Mesendoderm (in vitro differentiated cells): ENCODE results near the gene AP2A2.
A peak's percentile ranks its signal among the peaks of the same experiment; 100 is the strongest.

Source experiments
- DNase-seq: peaks from one replicate; pipeline ENCODE4 v3.0.0; 2013
- H2AK5ac ChIP-seq: 2 replicates; pipeline ENCODE4 v1.6.1; 2013; ENCODE audit warnings: low read length, inconsistent platforms
- H2BK120ac ChIP-seq: 2 replicates; pipeline ENCODE4 v1.6.1; 2013; ENCODE audit warnings: low read depth, mild to moderate bottlenecking, low read length, moderate library complexity, mixed read lengths
- H2BK15ac ChIP-seq: replicated peaks from 2 replicates; pipeline ENCODE4 v1.6.1; 2013; ENCODE audit warnings: low read depth, mild to moderate bottlenecking, moderate library complexity
- H2BK5ac ChIP-seq: 2 replicates; pipeline ENCODE4 v1.6.1; 2013; ENCODE audit warnings: low read length, inconsistent platforms
- H3K18ac ChIP-seq: 2 replicates; pipeline ENCODE4 v1.6.1; 2013; ENCODE audit warnings: mild to moderate bottlenecking, low read length, mixed read lengths
- H3K23ac ChIP-seq: one replicate; pipeline ENCODE4 v1.6.1; 2013; ENCODE audit warnings: low read length
- H3K27ac ChIP-seq: 2 replicates; pipeline ENCODE4 v1.5.1; 2013; ENCODE audit warnings: low read depth, mild to moderate bottlenecking, inconsistent platforms, low read length, moderate library complexity
- H3K27me3 ChIP-seq: 2 replicates; pipeline ENCODE4 v1.6.1; 2013; ENCODE audit warnings: low read length, control low read depth, mild to moderate bottlenecking, inconsistent platforms; ENCODE audit not compliant: insufficient read depth, poor library complexity
- H3K36me3 ChIP-seq: 2 replicates; pipeline ENCODE4 v1.6.1; 2013; ENCODE audit warnings: low read length, inconsistent platforms; ENCODE audit not compliant: control insufficient read depth, insufficient read depth
- H3K4ac ChIP-seq: one replicate; pipeline ENCODE4 v1.6.1; 2013; ENCODE audit warnings: low read depth, mild to moderate bottlenecking, low read length, moderate library complexity
- H3K4me1 ChIP-seq: 2 replicates; pipeline ENCODE4 v1.6.1; 2013; ENCODE audit warnings: low read depth, low read length, inconsistent platforms; ENCODE audit not compliant: control insufficient read depth
- H3K4me2 ChIP-seq: 2 replicates; pipeline ENCODE4 v1.6.1; 2013; ENCODE audit warnings: low read length
- H3K4me3 ChIP-seq: 2 replicates; pipeline ENCODE4 v1.5.1; 2013; ENCODE audit warnings: mild to moderate bottlenecking, low read length
- H3K56ac ChIP-seq: one replicate; pipeline ENCODE4 v1.6.1; 2013; ENCODE audit warnings: low read length
- H3K79me1 ChIP-seq: 2 replicates; pipeline ENCODE4 v1.6.1; 2013; ENCODE audit warnings: low read length, inconsistent platforms
- H3K79me2 ChIP-seq: 2 replicates; pipeline ENCODE4 v1.6.1; 2013; ENCODE audit warnings: mild to moderate bottlenecking, low read length; ENCODE audit not compliant: control insufficient read depth, insufficient read depth
- H3K9ac ChIP-seq: 2 replicates; pipeline ENCODE4 v1.6.1; 2013; ENCODE audit warnings: low read length, inconsistent platforms
- H4K5ac ChIP-seq: one replicate; pipeline ENCODE4 v1.6.1; 2013; ENCODE audit warnings: low read length
- H4K8ac ChIP-seq: one replicate; pipeline ENCODE4 v1.6.1; 2013; ENCODE audit warnings: low read depth, mild to moderate bottlenecking, control low read depth, low read length, moderate library complexity
- WGBS: extraction: QIAGEN DNeasy Blood & Tissue Kit; methylation state at CpG from one replicate; pipeline ENCODE4 v1.1.7; 2013; ENCODE audit warnings: low lambda C conversion rate, missing lambda C conversion rate; ENCODE audit not compliant: insufficient coverage; ENCODE audit errors: extremely low coverage; 5-methylcytosine and 5-hydroxymethylcytosine counted together

AP2A2 gene

GRCh38 chr11:1054143-1055108, 128.8 kb downstream of the AP2A2 start:
- Histone ChIP-seq H3K79me2 (no peaks in the 10 kb centered on the region), H3K23ac (no peak overlapping the region), H3K4me2 (no peak overlapping the region), H3K36me3 (no peaks in the 10 kb centered on the region), H4K8ac (no peak overlapping the region), H3K27ac (no peak overlapping the region), H3K79me1 (no peaks in the 10 kb centered on the region), H3K4me1 (no peaks in the 10 kb centered on the region), H3K4me3 (no peak overlapping the region), H2BK5ac (no peak overlapping the region), H4K5ac (no peak overlapping the region), H3K27me3 (no peaks in the 10 kb centered on the region), H3K9ac (no peak overlapping the region), H2BK120ac (no peak overlapping the region), H2BK15ac (no peak overlapping the region), H3K18ac (no peak overlapping the region), H3K4ac (no peak overlapping the region), H3K56ac (no peak overlapping the region), H2AK5ac (no peak overlapping the region)
- WGBS: no CpG with 5 or more reads among the region's 25 CpGs
- DNase-seq: no peak

GRCh38 chr11:1055109-1055703, 129.5 kb downstream of the AP2A2 start:
- Histone ChIP-seq H2BK15ac (no peak overlapping the region), H2BK5ac (no peak overlapping the region)

GRCh38 chr11:1055990-1056771, 130.5 kb downstream of the AP2A2 start:
- no CpG with 5 or more reads among the region's 46 CpGs for WGBS

More at GRCh38 chr11:1055109-1055703, 129.5 kb downstream of the AP2A2 start:
- H3K27me3 ChIP-seq: no peaks in the 10 kb centered on the region
- no CpG with 5 or more reads among the region's 17 CpGs for WGBS
- no peak overlapping the region for H4K8ac ChIP-seq
- no peak overlapping the region for H4K5ac ChIP-seq
- H3K36me3 ChIP-seq: no peaks in the 10 kb centered on the region
- no peak overlapping the region for H2AK5ac ChIP-seq
- H3K56ac ChIP-seq: no peak overlapping the region
- no peaks in the 10 kb centered on the region for H3K79me2 ChIP-seq
- DNase-seq: no peak
- H3K4ac ChIP-seq: no peak overlapping the region
- H3K4me3 ChIP-seq: no peak overlapping the region
- H2BK120ac ChIP-seq: no peak overlapping the region
- H3K4me1 ChIP-seq: no peaks in the 10 kb centered on the region
- no peaks in the 10 kb centered on the region for H3K79me1 ChIP-seq
- no peak overlapping the region for H3K18ac ChIP-seq
- no peak overlapping the region for H3K23ac ChIP-seq
- no peak overlapping the region for H3K4me2 ChIP-seq
- no peak overlapping the region for H3K27ac ChIP-seq
- no peak overlapping the region for H3K9ac ChIP-seq

GRCh38 chr11:1057806-1058205, 132.1 kb downstream of the AP2A2 start:
- Histone ChIP-seq H4K5ac (no peak overlapping the region), H3K18ac (no peak overlapping the region), H3K36me3 (no peaks in the 10 kb centered on the region), H3K79me2 (no peaks in the 10 kb centered on the region), H2BK120ac (no peak overlapping the region), H3K23ac (no peak overlapping the region), H3K4me2 (no peak overlapping the region), H3K27ac (no peak overlapping the region), H2BK15ac (no peak overlapping the region), H4K8ac (no peak overlapping the region), H3K79me1 (no peaks in the 10 kb centered on the region), H3K4me1 (no peaks in the 10 kb centered on the region), H3K4ac (no peak overlapping the region), H2AK5ac (no peak overlapping the region), H2BK5ac (no peak overlapping the region), H3K56ac (no peak overlapping the region), H3K9ac (no peak overlapping the region), H3K4me3 (no peak overlapping the region), H3K27me3 (no peaks in the 10 kb centered on the region)
- WGBS: no CpG with 5 or more reads among the region's 16 CpGs
- no peak for DNase-seq

More at GRCh38 chr11:1055990-1056771, 130.5 kb downstream of the AP2A2 start:
- no peak overlapping the region for H3K56ac ChIP-seq
- H3K36me3 ChIP-seq: no peaks in the 10 kb centered on the region
- H4K8ac ChIP-seq: no peak overlapping the region
- no peak overlapping the region for H3K18ac ChIP-seq
- H3K4me3 ChIP-seq: no peak overlapping the region
- no peak overlapping the region for H2BK5ac ChIP-seq
- H3K4ac ChIP-seq: no peak overlapping the region
- H3K79me2 ChIP-seq: no peaks in the 10 kb centered on the region
- DNase-seq: no peak
- no peaks in the 10 kb centered on the region for H3K4me1 ChIP-seq
- no peak overlapping the region for H4K5ac ChIP-seq
- H3K27me3 ChIP-seq: no peaks in the 10 kb centered on the region
- H3K23ac ChIP-seq: no peak overlapping the region
- H3K4me2 ChIP-seq: no peak overlapping the region
- H3K9ac ChIP-seq: no peak overlapping the region
- no peaks in the 10 kb centered on the region for H3K79me1 ChIP-seq
- H2AK5ac ChIP-seq: no peak overlapping the region
- no peak overlapping the region for H2BK120ac ChIP-seq
- no peak overlapping the region for H2BK15ac ChIP-seq
- H3K27ac ChIP-seq: no peak overlapping the region

GRCh38 chr11:1059759-1060158, 134.1 kb downstream of the AP2A2 start:
- Histone ChIP-seq H2BK120ac (no peak overlapping the region), H3K23ac (no peak overlapping the region), H2AK5ac (no peak overlapping the region), H4K5ac (no peak overlapping the region), H3K4me3 (no peak overlapping the region), H3K79me2 (no peaks in the 10 kb centered on the region), H4K8ac (no peak overlapping the region), H3K27me3 (no peaks in the 10 kb centered on the region), H3K4me1 (no peaks in the 10 kb centered on the region), H2BK5ac (no peak overlapping the region), H3K79me1 (no peaks in the 10 kb centered on the region), H3K18ac (no peak overlapping the region), H3K56ac (no peak overlapping the region), H3K27ac (no peak overlapping the region), H3K9ac (no peak overlapping the region), H3K4ac (no peak overlapping the region), H2BK15ac (no peak overlapping the region), H3K36me3 (no peaks in the 10 kb centered on the region), H3K4me2 (no peak overlapping the region)
- DNase-seq: peak; percentile 34
- WGBS: no CpG with 5 or more reads among the region's 15 CpGs
